Parathyroid adenoma (tissue), 2 donors: ENCODE measurements around the gene BRDT.

Experiments
- H2AFZ ChIP-seq: fragments of 300-600 bp; sonication (generic); one replicate; pipeline ENCODE4 v1.7.0; 2017; ENCODE audit warnings: antibody characterized with exemption, mild to moderate bottlenecking
- H3K27ac ChIP-seq: fragments of 300-600 bp; sonication (generic); one replicate; pipeline ENCODE4 v1.7.0; 2017
- H3K27me3 ChIP-seq: fragments of 300-600 bp; sonication (generic); one replicate; pipeline ENCODE4 v1.7.0; 2017; ENCODE audit warnings: low read length; ENCODE audit not compliant: control insufficient read depth, insufficient read depth
- H3K36me3 ChIP-seq: fragments of 300-600 bp; sonication (generic); one replicate; pipeline ENCODE4 v1.7.0; 2017; ENCODE audit warnings: low read length; ENCODE audit not compliant: control insufficient read depth, insufficient read depth
- H3K4me1 ChIP-seq: fragments of 300-600 bp; sonication (generic); one replicate; pipeline ENCODE4 v1.7.0; 2017; ENCODE audit warnings: control low read depth
- H3K4me2 ChIP-seq: fragments of 300-600 bp; sonication (generic); one replicate; pipeline ENCODE4 v1.7.0; 2017; ENCODE audit warnings: low read length
- H3K4me3 ChIP-seq: fragments of 300-600 bp; sonication (generic); one replicate; pipeline ENCODE4 v1.7.0; 2017; ENCODE audit warnings: low read depth, low read length
- H3K79me2 ChIP-seq: fragments of 300-600 bp; sonication (generic); one replicate; pipeline ENCODE4 v1.7.0; 2017; ENCODE audit warnings: control low read depth
- H3K9ac ChIP-seq: fragments of 300-600 bp; sonication (generic); one replicate; pipeline ENCODE4 v1.7.0; 2017; ENCODE audit warnings: mild to moderate bottlenecking
- H3K9me3 ChIP-seq: fragments of 300-600 bp; sonication (generic); one replicate; pipeline ENCODE4 v1.7.0; 2017; ENCODE audit warnings: low read length; ENCODE audit not compliant: control insufficient read depth
- CTCF ChIP-seq: fragments of 300-600 bp; sonication (generic); IDR thresholded peaks from one replicate; pipeline ENCODE4 v1.7.0; 2017; ENCODE audit warnings: antibody characterized with exemption, mild to moderate bottlenecking
- donor health status: primary hyperparathyroidism.

BRDT gene

GRCh38 chr1:92026806-92027205, 77.6 kb downstream of the BRDT start:
- H2AFZ ChIP-seq: no peak overlapping the region
- no peak overlapping the region for H3K4me3 ChIP-seq
- H3K27me3 ChIP-seq: no peaks in the 10 kb centered on the region
- no peak overlapping the region for H3K4me2 ChIP-seq
- H3K4me1 ChIP-seq: no peaks in the 10 kb centered on the region
- no peaks in the 10 kb centered on the region for H3K9me3 ChIP-seq
- no peak for TF ChIP-seq CTCF
- no peaks in the 10 kb centered on the region for H3K36me3 ChIP-seq
- H3K79me2 ChIP-seq: no peaks in the 10 kb centered on the region
- no peak overlapping the region for H3K9ac ChIP-seq
- H3K27ac ChIP-seq: no peak overlapping the region

- Histone ChIP-seq H3K79me2 (no peaks in the 10 kb centered on the region), H3K27ac (no peak overlapping the region), H3K9ac (no peak overlapping the region), H3K9me3 (no peaks in the 10 kb centered on the region), H3K4me3 (no peak overlapping the region), H3K36me3 (no peaks in the 10 kb centered on the region), H3K27me3 (no peaks in the 10 kb centered on the region), H3K4me2 (peak overlapping the region; percentile 69), H2AFZ (peak overlapping the region; percentile 81), H3K4me1 (no peaks in the 10 kb centered on the region)
- no peak for TF ChIP-seq CTCF
Measured at GRCh38 chr1:92029241-92029922, 80.2 kb downstream of the BRDT start.

- no peaks in the 10 kb centered on the region for H3K36me3 ChIP-seq
- TF ChIP-seq CTCF: no peak
- H3K9ac ChIP-seq: no peak overlapping the region
- peak overlapping the region; percentile 74 for H3K27ac ChIP-seq
- H3K9me3 ChIP-seq: no peaks in the 10 kb centered on the region
- H3K79me2 ChIP-seq: no peaks in the 10 kb centered on the region
- H3K27me3 ChIP-seq: no peaks in the 10 kb centered on the region
- no peaks in the 10 kb centered on the region for H3K4me1 ChIP-seq
- peak overlapping the region; percentile 98 for H2AFZ ChIP-seq
- no peak overlapping the region for H3K4me3 ChIP-seq
- no peak overlapping the region for H3K4me2 ChIP-seq
Measured at GRCh38 chr1:92030656-92031107, 81.5 kb downstream of the BRDT start.

GRCh38 chr1:92031281-92032110, 82.3 kb downstream of the BRDT start:
- no peaks in the 10 kb centered on the region for H3K36me3 ChIP-seq

More at GRCh38 chr1:92031281-92032110, 82.3 kb downstream of the BRDT start:
- Histone ChIP-seq H3K27ac (peak overlapping the region; percentile 17), H3K27me3 (no peaks in the 10 kb centered on the region), H3K4me1 (no peaks in the 10 kb centered on the region), H2AFZ (peak overlapping the region; percentile 58), H3K9ac (no peak overlapping the region), H3K9me3 (no peaks in the 10 kb centered on the region), H3K79me2 (no peaks in the 10 kb centered on the region), H3K4me2 (no peak overlapping the region), H3K4me3 (no peak overlapping the region)
- no peak for TF ChIP-seq CTCF
